HepG2 (cell line): ENCODE results near the gene NFATC2. TPM values are rescaled to one million over a fixed set of nuclear protein-coding genes. Genes with fewer than 3 reads are reported as not detected.
A peak's percentile ranks its signal among the peaks of the same experiment; 100 is the strongest.

ENCODE experiments used
- ATAC-seq: fragments of 200-7000 bp; cut with Tn5 transposase; 3 replicates; pipeline ENCODE4 v1.9.1; 2020; ENCODE audit warnings: mild to moderate bottlenecking, moderate library complexity
- BruUV-seq: library from RNA; stranded (reverse); fragments of 400-500 nt; replicated peaks from 2 replicates; lab custom pipeline; 2021; lab: Mats Ljungman, UMichigan
- CTCF ChIA-PET: fragments of 300-600 bp; formaldehyde crosslinking; extraction: SDS; loops from one replicate; lab custom pipeline; 2021; ENCODE audit warnings: low total read pairs, inconsistent platforms, low intra/inter-chr PET ratio; lab: Yijun Ruan, JAX
- POLR2A ChIA-PET: fragments of 350-600 bp; sonication (Branson Sonifier 250); formaldehyde crosslinking; loops from one replicate; lab custom pipeline; 2020; ENCODE audit warnings: antibody characterized with exemption, inconsistent platforms; lab: Yijun Ruan, JAX
- DNase-seq: peaks from one replicate; pipeline ENCODE4 v3.0.0-alpha.2; 2015; ENCODE audit warnings: low spot score
- FAIRE-seq: peaks from 3 replicates; lab custom pipeline; 2011; peaks lifted over from hg19 to GRCh38; lab: Jason Lieb, UNC
- H2AFZ ChIP-seq: one replicate; pipeline ENCODE4 v1.6.1; 2011; ENCODE audit warnings: low read length, inconsistent platforms
- H3K27ac ChIP-seq: fragments of 300-600 bp; 3 replicates; pipeline ENCODE4 v1.8.0; 2011; ENCODE audit warnings: mixed run types, mild to moderate bottlenecking, mixed read lengths, low read length, inconsistent platforms; ENCODE audit not compliant: insufficient read depth; ENCODE audit errors: extremely low read length
- H3K27me3 ChIP-seq, 2 experiments: fragments of 200-600 bp in 1 of 2; 2 replicates in 1 of 2; 3 replicates in 1 of 2; pipeline versions ENCODE4 v1.6.0 to v1.8.0; 2011; ENCODE audit warnings: low read length in 2 of 2, mild to moderate bottlenecking in 2 of 2, moderate library complexity in 2 of 2, inconsistent platforms in 1 of 2; ENCODE audit not compliant: insufficient read depth in 2 of 2, control insufficient read depth in 1 of 2
- H3K36me3 ChIP-seq, 2 experiments: fragments of 200-600 bp in 1 of 2; replicated peaks in 1 of 2; 2 replicates in 1 of 2; 3 replicates in 1 of 2; pipeline versions ENCODE4 v1.5.1 to v1.8.0; 2011; ENCODE audit warnings: low read length in 2 of 2, inconsistent platforms in 1 of 2; ENCODE audit not compliant: insufficient read depth in 2 of 2, control insufficient read depth in 1 of 2
- H3K4me1 ChIP-seq: 2 replicates; pipeline ENCODE4 v1.5.1; 2012; ENCODE audit warnings: low read length, inconsistent platforms; ENCODE audit not compliant: insufficient read depth
- H3K4me2 ChIP-seq: 2 replicates; pipeline ENCODE4 v1.6.0; 2011; ENCODE audit warnings: low read depth, low read length, inconsistent platforms
- H3K4me3 ChIP-seq, 3 experiments: fragments of 200-600 bp in 1 of 3; sonication (generic), shearing (Covaris generic) in 1 of 3; replicated peaks in 1 of 3; 2 replicates each; pipeline ENCODE4 v1.5.1; 2011 to 2016; ENCODE audit warnings: low read length in 3 of 3, inconsistent platforms in 2 of 3, low read depth in 2 of 3, mild to moderate bottlenecking in 2 of 3, control low read depth in 1 of 3, mixed read lengths in 1 of 3; ENCODE audit not compliant: insufficient read depth in 1 of 3
- H3K79me2 ChIP-seq: one replicate; pipeline ENCODE4 v1.6.1; 2011; ENCODE audit warnings: low read length, inconsistent platforms; ENCODE audit not compliant: insufficient read depth
- H3K9ac ChIP-seq: 2 replicates; pipeline ENCODE4 v1.6.0; 2011; ENCODE audit warnings: mild to moderate bottlenecking, low read depth, low read length, inconsistent platforms; ENCODE audit not compliant: insufficient read depth
- H3K9me3 ChIP-seq: 2 replicates; pipeline ENCODE4 v1.5.1; 2012; ENCODE audit warnings: mild to moderate bottlenecking, low read length
- H4K20me1 ChIP-seq: 2 replicates; pipeline ENCODE4 v1.6.0; 2011; ENCODE audit warnings: inconsistent platforms, mild to moderate bottlenecking, low read length, moderate library complexity; ENCODE audit not compliant: insufficient read depth
- CBX1 ChIP-seq: IDR thresholded peaks from one replicate; pipeline ENCODE4 v1.6.1; 2016; ENCODE audit warnings: antibody characterized with exemption, low read depth
- ELF4 ChIP-seq: sonication (generic); formaldehyde crosslinking; IDR thresholded peaks from 2 replicates; pipeline ENCODE4 v1.5.0; 2020; ENCODE audit warnings: missing genetic modification reagents, mild to moderate bottlenecking, moderate library complexity, borderline replicate concordance
- MLXIP ChIP-seq: sonication (generic); formaldehyde crosslinking; IDR thresholded peaks from 2 replicates; pipeline ENCODE4 v1.9.0; 2021; ENCODE audit warnings: missing genetic modification reagents, borderline replicate concordance
- PLRG1 ChIP-seq: fragments of 450-650 bp; conservative IDR thresholded peaks from 2 replicates; pipeline ENCODE4 v1.6.1; 2016
- TOE1 ChIP-seq: sonication (generic); formaldehyde crosslinking; IDR thresholded peaks from 2 replicates; pipeline ENCODE4 v1.4.0; 2020; ENCODE audit warnings: mild to moderate bottlenecking, missing genetic modification reagents
- ZNF143 ChIP-seq: sonication (generic); formaldehyde crosslinking; IDR thresholded peaks from 2 replicates; pipeline ENCODE4 v1.4.0; 2020; ENCODE audit warnings: missing genetic modification reagents
- ZNF629 ChIP-seq: sonication (generic); formaldehyde crosslinking; conservative IDR thresholded peaks from 2 replicates; pipeline ENCODE4 v1.5.0; 2020; ENCODE audit warnings: missing genetic modification reagents
- WGBS: methylation state at CpG from one replicate; pipeline ENCODE4 v1.1.6; 2017; ENCODE audit warnings: low lambda C conversion rate; 5-methylcytosine and 5-hydroxymethylcytosine counted together
- in situ Hi-C: cut with HindIII; loops from 2 replicates; pipeline ENCODE4 v1.10.0; 2017; ENCODE audit warnings: low pct_unique_long_range_greater_than_20kb; ENCODE audit not compliant: extremely low pct_ligation_motif_present
- intact Hi-C: fragments of 100-400 bp; cut with micrococcal nuclease; formaldehyde crosslinking; loops from one replicate; pipeline ENCODE4 v1.10.0; 2022; ENCODE audit not compliant: unreplicated experiment
- polyA plus RNA-seq, 8 experiments: library from polyadenylated mRNA; depleted of rRNA in 3 of 8; stranded (reverse) in 7 of 8; unstranded in 1 of 8; fragments of >200 nt; fragmentation: Illumina TruSeq in 4 of 8; extraction: Trizol in 4 of 8; gene quantifications; 2 replicates each; pipeline versions ENCODE4 v1.2.1 to v1.2.3, GENCODE V29; 2011 to 2016; ENCODE audit warnings: low read depth in 4 of 8, missing spikeins in 1 of 8, mixed read lengths in 1 of 8; ENCODE audit not compliant: insufficient read depth in 1 of 8
- total RNA-seq, 5 experiments: library from RNA; depleted of rRNA; stranded (reverse); fragments of >200 nt; fragmentation: Illumina TruSeq; extraction: Trizol; gene quantifications; 2 replicates each; pipeline ENCODE4 v1.2.3, GENCODE V29; 2016; ENCODE audit warnings: low read depth in 1 of 5
- TF ChIP-seq, protein P1 (sequence below): sonication (generic); formaldehyde crosslinking; IDR thresholded peaks from 2 replicates; pipeline ENCODE4 v1.4.0; 2020; ENCODE audit warnings: missing genetic modification reagents, low read depth, mild to moderate bottlenecking, borderline replicate concordance

NFATC2 gene
- total and polyA plus RNA-seq, 2 of the 13 experiments (the other 11 are each of a cell fraction or from before 2014, with no cell fraction given): 1.9 to 3.3 TPM

GRCh38 chr20:51410586-51411325 is 131.8 kb downstream of the NFATC2 start:
- Histone ChIP-seq H3K27ac (no peak overlapping the region), H3K36me3 (peaks cover 0 to 4% of the 10 kb centered on the region in 2 experiments; a peak in 3 of 5 replicates), H4K20me1 (no peaks in the 10 kb centered on the region), H3K79me2 (no peaks in the 10 kb centered on the region), H3K4me2 (no peak overlapping the region), H2AFZ (no peak overlapping the region), H3K9me3 (no peaks in the 10 kb centered on the region), H3K4me1 (peaks cover 15% of the 10 kb centered on the region), H3K4me3 (no peak overlapping the region), H3K27me3 (no peaks in the 10 kb centered on the region), H3K9ac (no peak overlapping the region)
- TF ChIP-seq TOE1 (no peak), ZNF629 (CRISPR knock-in tag) (peak; percentile 66), ZNF143 (CRISPR knock-in tag) (no peak), CBX1 (no peak), PLRG1 (no peak), ELF4 (CRISPR knock-in tag) (no peak), MLXIP (CRISPR knock-in tag) (no peak)
- TF ChIP-seq, protein P1, sequence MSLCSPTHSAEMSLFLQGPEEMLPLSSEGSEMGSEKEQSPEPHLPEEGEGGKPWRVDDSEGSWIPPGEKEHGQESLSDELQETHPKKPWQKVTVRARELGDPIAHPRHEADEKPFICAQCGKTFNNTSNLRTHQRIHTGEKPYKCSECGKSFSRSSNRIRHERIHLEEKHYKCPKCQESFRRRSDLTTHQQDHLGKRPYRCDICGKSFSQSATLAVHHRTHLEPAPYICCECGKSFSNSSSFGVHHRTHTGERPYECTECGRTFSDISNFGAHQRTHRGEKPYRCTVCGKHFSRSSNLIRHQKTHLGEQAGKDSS (CRISPR knock-in tag): no peak
- no peak for ATAC-seq
- POLR2A ChIA-PET: no interaction called here
- WGBS: 97% methylated on average over 4 of the region's 4 CpGs
- CTCF ChIA-PET: no interaction called here
- no peak for FAIRE-seq
- BruUV-seq: no TSS peak
- in situ Hi-C loops (no loop called here), intact Hi-C loops (no loop called here)
- DNase-seq: no peak
